ENCODE data around the gene RPUSD3.

- TF ChIP-seq YY1 (IDR thresholded peaks at IDR 0.05; ENCODE audit: insufficient read depth, insufficient read length) (no peak), SUZ12 (IDR thresholded peaks at IDR 0.05; ENCODE audit: extremely low read depth, insufficient read depth, insufficient read length) (no peak), ZNF274 (IDR thresholded peaks at IDR 0.05; ENCODE audit: low read depth, low read length) (no peak)
Measured at GRCh38 chr3:9792405-9793160, 51.2 kb downstream of the RPUSD3 start, which contains the start of the genes ARPC4 and TADA3.
